Measurements from ENCODE around the gene ATXN1. TPM values are rescaled to one million over a fixed set of nuclear protein-coding genes. Genes with fewer than 3 reads are reported as not detected.

Gene ATXN1
- total and polyA plus RNA-seq, 2 of the 13 experiments (the other 11 are each of a cell fraction or from before 2014, with no cell fraction given) = 20.7 to 39.5 TPM

GRCh38 chr6:16639684-16640480 lies 121.4 kb downstream of the ATXN1 start:
- POLR2A ChIA-PET = no interaction called here
- no peak for ATAC-seq
- Histone ChIP-seq H3K9ac (ENCODE audit: insufficient read depth, low read depth, low read length) (no peak overlapping the region), H3K27me3 (ENCODE audit: control insufficient read depth in 1 of 2, insufficient read depth in 2 of 2, low read length in 2 of 2) (no peaks in the 10 kb centered on the region), H3K79me2 (ENCODE audit: insufficient read depth, low read length) (peaks cover 2% of the 10 kb centered on the region), H3K4me3 (replicated peaks in 1 of 3; ENCODE audit: insufficient read depth in 1 of 3, low read depth in 2 of 3, low read length in 3 of 3) (no peak overlapping the region), H3K4me1 (ENCODE audit: insufficient read depth, low read length) (peaks cover 23% of the 10 kb centered on the region), H2AFZ (ENCODE audit: low read length) (no peak overlapping the region), H3K27ac (ENCODE audit: extremely low read length, insufficient read depth, low read length) (no peak overlapping the region), H3K9me3 (ENCODE audit: low read length) (no peaks in the 10 kb centered on the region), H3K36me3 (replicated peaks in 1 of 2; ENCODE audit: control insufficient read depth in 1 of 2, insufficient read depth in 2 of 2, low read length in 2 of 2) (peaks cover 5 to 19% of the 10 kb centered on the region in 2 experiments; a peak in 4 of 5 replicates), H4K20me1 (ENCODE audit: insufficient read depth, low read length) (peaks cover 8% of the 10 kb centered on the region), H3K4me2 (ENCODE audit: low read depth, low read length) (no peak overlapping the region)
- no peak for DNase-seq (ENCODE audit: low spot score)
- 94% methylated on average over 10 of the region's 10 CpGs for WGBS (ENCODE audit: low lambda C conversion rate)
- no peak for TF ChIP-seq ZNF691 (CRISPR knock-in tag; IDR thresholded peaks at IDR 0.05; ENCODE audit: borderline replicate concordance, low read depth)
- TF ChIP-seq MED8 (CRISPR knock-in tag; IDR thresholded peaks at IDR 0.05; ENCODE audit: insufficient replicate concordance) = no peak
- no peak for TF ChIP-seq CHD2 (IDR thresholded peaks at IDR 0.05; ENCODE audit: low read depth, low read length)
- TF ChIP-seq TMF1 (CRISPR knock-in tag; IDR thresholded peaks at IDR 0.05; ENCODE audit: low read depth) = no peak
- no peak for TF ChIP-seq RBAK (CRISPR knock-in tag; IDR thresholded peaks at IDR 0.05)
- no peak for TF ChIP-seq SSRP1 (CRISPR knock-in tag; IDR thresholded peaks at IDR 0.05)
- TF ChIP-seq FOXA1 (IDR thresholded peaks at IDR 0.05) = no peak
- TF ChIP-seq FOXA1 (CRISPR knock-in tag; IDR thresholded peaks at IDR 0.05) = no peak
- TF ChIP-seq ZNF136 (CRISPR knock-in tag; IDR thresholded peaks at IDR 0.05; ENCODE audit: low read depth) = no peak
- in situ Hi-C loops (cut with HindIII; ENCODE audit: extremely low pct_ligation_motif_present, low pct_unique_long_range_greater_than_20kb) (no loop called here), intact Hi-C loops (cut with micrococcal nuclease; ENCODE audit: unreplicated experiment) (loop anchor here (10.0 kb wide), 1 partner anchor 105 kb away; no protein-coding TSS in a partner anchor)
- no peak for FAIRE-seq
- no TSS peak for BruUV-seq (replicated peaks)
- CTCF ChIA-PET (ENCODE audit: low intra/inter-chr PET ratio, low total read pairs) = no interaction called here
